GM18873 (cell line): ENCODE results near the gene NEUROG2.

Experiments
- ATAC-seq: cut with Tn5 transposase; IDR thresholded peaks from one replicate; pipeline ENCODE4 v1.9.1; 2021; ENCODE audit warnings: mild to moderate bottlenecking, moderate library complexity, moderate number of reproducible peaks; ENCODE audit not compliant: unreplicated experiment, low FRiP score

Gene NEUROG2

GRCh38 chr4:112521123-112522023 is 5.4 kb upstream of the NEUROG2 start:
- ATAC-seq = no peak

- no peak for ATAC-seq
These were observed 4.7 kb upstream of the NEUROG2 start for GRCh38 chr4:112520598-112521122.

- ATAC-seq = no peak
These were observed 4.0 kb upstream of the NEUROG2 start for GRCh38 chr4:112519689-112520597.

GRCh38 chr4:112518675-112519074 is 2.7 kb upstream of the NEUROG2 start:
- ATAC-seq = no peak

- no peak for ATAC-seq
These were observed 1.9 kb upstream of the NEUROG2 start for GRCh38 chr4:112517911-112518310.

GRCh38 chr4:112517067-112517634 is 1.2 kb upstream of the NEUROG2 start:
- no peak for ATAC-seq

- ATAC-seq = no peak
These were observed 589 bp upstream of the NEUROG2 start for GRCh38 chr4:112516471-112517066.

GRCh38 chr4:112515198-112516065 is 548 bp downstream of the NEUROG2 start:
- ATAC-seq = peak; percentile 41

- no peak for ATAC-seq
These were observed 1.3 kb downstream of the NEUROG2 start for GRCh38 chr4:112514647-112515197.

GRCh38 chr4:112513971-112514646 is 1.9 kb downstream of the NEUROG2 start:
- no peak for ATAC-seq

- no peak for ATAC-seq
These were observed 4.2 kb downstream of the NEUROG2 start for GRCh38 chr4:112511803-112512118.

- ATAC-seq = no peak
These were observed 4.7 kb downstream of the NEUROG2 start for GRCh38 chr4:112511093-112511802.

GRCh38 chr4:112510291-112511092 is 5.5 kb downstream of the NEUROG2 start:
- no peak for ATAC-seq

- no peak for ATAC-seq
These were observed 6.5 kb downstream of the NEUROG2 start for GRCh38 chr4:112509243-112510141.

GRCh38 chr4:112508356-112508755 is 7.6 kb downstream of the NEUROG2 start:
- no peak for ATAC-seq

- no peak for ATAC-seq
These were observed 11.2 kb downstream of the NEUROG2 start for GRCh38 chr4:112504807-112505206.
